Measurements from ENCODE around the gene KREMEN2. TPM values are rescaled to one million over a fixed set of nuclear protein-coding genes. Genes with fewer than 3 reads are reported as not detected.

Gene KREMEN2
- polyA plus RNA-seq, 2 of the 4 experiments (the other 2 are of a cell fraction): 0.35 to 1.5 TPM

DNA sequence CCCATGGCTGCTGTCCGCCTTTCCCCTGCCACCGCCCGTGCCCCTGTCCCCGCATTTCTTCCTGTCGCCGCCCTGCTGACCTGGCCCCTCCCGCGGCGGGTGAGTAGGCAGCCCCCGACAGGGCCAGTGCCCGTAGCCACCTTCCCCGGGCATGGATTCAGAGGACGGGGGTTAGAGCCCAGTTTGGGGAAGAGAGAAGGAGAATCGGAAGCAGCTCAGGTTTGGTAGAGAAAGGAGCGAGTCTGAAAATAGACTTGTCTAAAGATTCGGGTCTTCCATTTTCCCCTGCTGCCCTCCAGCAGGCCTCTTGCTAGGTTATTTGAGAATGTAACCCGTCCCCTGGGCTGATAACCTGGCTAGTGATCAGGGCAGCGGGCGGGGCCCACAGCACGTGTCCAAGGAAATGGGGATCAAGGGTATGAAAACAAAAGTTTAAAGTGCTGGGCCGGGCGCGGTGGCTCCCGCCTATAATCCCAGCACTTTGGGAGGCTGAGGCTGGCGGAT lies 40.8 kb downstream of the KREMEN2 start:
- Histone ChIP-seq H3K4me2 (peak overlapping the region; percentile 100), H3K4me3 (peak overlapping the region; percentile 65), H3K4me1 (peaks cover 15% of the 10 kb centered on the region; the same call in 2 of the 3 replicates), H3K27ac (peak overlapping the region; percentile 76 to 87), H3K9me3 (no peaks in the 10 kb centered on the region)
- ChIA-PET POLR2A (interaction anchor here (1.7 to 9.6 kb wide), 2 partner anchors 17 to 24 kb away, joined by 7 to 107 read pairs; partner anchors contain the start of genes HCFC1R1, THOC6 and TNFRSF12A), CTCF (interaction anchor here (1.2 to 14.8 kb wide), 4 partner anchors 10 to 25 kb away, joined by 3 to 214 read pairs (median 64); partner anchors contain the start of genes CLDN6, HCFC1R1, THOC6 and TNFRSF12A)
- TF ChIP-seq MAFK (IDR thresholded peaks at IDR 0.05; ENCODE audit: partially characterized antibody) (no peak), CBX8 (IDR thresholded peaks at IDR 0.05) (no peak), NPAS2 (CRISPR knock-in tag; IDR thresholded peaks at IDR 0.05; ENCODE audit: borderline replicate concordance) (no peak), EHF (CRISPR knock-in tag; IDR thresholded peaks at IDR 0.05) (no peak), MAZ (IDR thresholded peaks at IDR 0.05; ENCODE audit: borderline replicate concordance, low read depth, low read length) (no peak), GATA3 (IDR thresholded peaks at IDR 0.05; ENCODE audit: borderline replicate concordance) (no peak), HEYL (CRISPR knock-in tag; IDR thresholded peaks at IDR 0.05) (no peak), NFE2L2 (conservative IDR thresholded peaks at IDR 0.05; ENCODE audit: low read length) (no peak), JUN (IDR thresholded peaks at IDR 0.05) (no peak), HDAC2 (IDR thresholded peaks at IDR 0.05) (no peak), FOSL2 (IDR thresholded peaks at IDR 0.05) (no peak), FOSL2 (CRISPR knock-in tag; IDR thresholded peaks at IDR 0.05) (no peak), RNF2 (IDR thresholded peaks at IDR 0.05; ENCODE audit: borderline replicate concordance, low read depth) (no peak), RFX5 (IDR thresholded peaks at IDR 0.05) (no peak), FOSB (CRISPR knock-in tag; IDR thresholded peaks at IDR 0.05) (no peak)
- TF ChIP-seq, protein P1, sequence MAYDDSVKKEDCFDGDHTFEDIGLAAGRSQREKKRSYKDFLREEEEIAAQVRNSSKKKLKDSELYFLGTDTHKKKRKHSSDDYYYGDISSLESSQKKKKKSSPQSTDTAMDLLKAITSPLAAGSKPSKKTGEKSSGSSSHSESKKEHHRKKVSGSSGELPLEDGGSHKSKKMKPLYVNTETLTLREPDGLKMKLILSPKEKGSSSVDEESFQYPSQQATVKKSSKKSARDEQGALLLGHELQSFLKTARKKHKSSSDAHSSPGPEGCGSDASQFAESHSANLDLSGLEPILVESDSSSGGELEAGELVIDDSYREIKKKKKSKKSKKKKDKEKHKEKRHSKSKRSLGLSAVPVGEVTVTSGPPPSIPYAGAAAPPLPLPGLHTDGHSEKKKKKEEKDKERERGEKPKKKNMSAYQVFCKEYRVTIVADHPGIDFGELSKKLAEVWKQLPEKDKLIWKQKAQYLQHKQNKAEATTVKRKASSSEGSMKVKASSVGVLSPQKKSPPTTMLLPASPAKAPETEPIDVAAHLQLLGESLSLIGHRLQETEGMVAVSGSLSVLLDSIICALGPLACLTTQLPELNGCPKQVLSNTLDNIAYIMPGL (CRISPR knock-in tag; IDR thresholded peaks at IDR 0.05; ENCODE audit: borderline replicate concordance): no peak
- TF ChIP-seq, protein P2, sequence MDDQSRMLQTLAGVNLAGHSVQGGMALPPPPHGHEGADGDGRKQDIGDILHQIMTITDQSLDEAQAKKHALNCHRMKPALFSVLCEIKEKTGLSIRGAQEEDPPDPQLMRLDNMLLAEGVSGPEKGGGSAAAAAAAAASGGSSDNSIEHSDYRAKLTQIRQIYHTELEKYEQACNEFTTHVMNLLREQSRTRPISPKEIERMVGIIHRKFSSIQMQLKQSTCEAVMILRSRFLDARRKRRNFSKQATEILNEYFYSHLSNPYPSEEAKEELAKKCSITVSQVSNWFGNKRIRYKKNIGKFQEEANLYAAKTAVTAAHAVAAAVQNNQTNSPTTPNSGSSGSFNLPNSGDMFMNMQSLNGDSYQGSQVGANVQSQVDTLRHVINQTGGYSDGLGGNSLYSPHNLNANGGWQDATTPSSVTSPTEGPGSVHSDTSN (IDR thresholded peaks at IDR 0.05): no peak
- WGBS (ENCODE audit: missing lambda C conversion rate): 24% methylated on average over 15 of the region's 25 CpGs
- FAIRE-seq: no peak
- peak in 1 of 2 experiments; percentile 5; a peak in 1 of 6 replicates for ATAC-seq
- peak in 1 of 2 experiments; percentile 36 for DNase-seq (ENCODE audit: low read depth in 1 of 2, low spot score in 1 of 2)

DNA sequence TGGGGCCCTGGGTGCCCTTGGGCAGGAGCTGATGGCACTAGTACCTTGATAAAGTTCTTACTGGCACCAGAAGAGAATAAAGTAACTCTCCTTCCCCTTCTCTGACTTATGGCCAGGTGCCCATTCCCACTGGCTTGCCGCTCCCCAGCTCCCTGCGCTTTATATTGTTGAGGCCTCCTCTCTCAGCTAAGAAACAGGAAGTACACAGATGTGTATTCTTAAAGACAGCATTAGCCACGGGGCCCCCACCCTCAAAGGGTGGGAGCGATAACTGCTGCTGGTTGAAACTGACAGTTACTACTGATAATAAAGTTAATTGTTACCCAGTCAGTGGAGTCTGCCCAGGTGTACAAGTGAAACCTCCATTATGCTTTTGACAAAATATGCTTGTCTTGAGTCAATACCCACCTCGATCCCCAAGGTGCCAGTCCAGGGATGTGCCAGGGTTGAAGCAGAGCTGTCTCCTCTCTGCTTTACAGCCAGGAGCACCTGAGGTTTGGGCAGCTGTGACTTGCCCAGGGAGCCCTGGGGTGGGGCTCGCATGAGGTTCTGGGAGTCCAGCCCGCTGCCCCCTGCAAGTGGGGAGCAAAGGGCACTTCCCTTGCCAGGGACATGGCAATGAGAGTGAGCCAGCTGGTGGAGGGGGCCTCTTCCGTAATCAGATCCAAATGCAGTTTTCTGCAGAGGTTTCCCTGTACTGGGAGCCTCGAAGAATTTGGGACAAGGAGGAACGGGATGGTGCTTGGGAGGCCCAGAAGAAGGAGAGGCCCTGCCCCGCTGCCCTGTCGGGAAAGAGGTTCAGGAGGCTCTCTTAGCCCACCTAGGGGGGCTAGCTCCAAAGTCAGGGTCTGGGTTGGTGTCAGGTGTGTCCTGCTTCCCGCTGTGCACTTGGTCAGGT lies 43.2 kb downstream of the KREMEN2 start:
- ChIA-PET POLR2A (interaction anchor here (9.6 kb wide), 1 partner anchor 14 kb away, joined by 107 read pairs; the partner anchor contains the start of genes HCFC1R1, THOC6 and TNFRSF12A), CTCF (interaction anchor here (13.6 to 14.8 kb wide), 2 partner anchors 13 to 22 kb away, joined by 112 to 214 read pairs; partner anchors contain the start of genes CLDN6, HCFC1R1, THOC6 and TNFRSF12A)
- Histone ChIP-seq H3K4me2 (no peak overlapping the region), H3K27ac (no peak overlapping the region), H3K9me3 (no peaks in the 10 kb centered on the region), H3K4me1 (peaks cover 8% of the 10 kb centered on the region; the same call in 1 of the 3 replicates), H3K4me3 (no peak overlapping the region)
- no peak for DNase-seq (ENCODE audit: low read depth in 1 of 2, low spot score in 1 of 2)
- ATAC-seq: no peak
- 83% methylated on average over 13 of the region's 13 CpGs for WGBS (ENCODE audit: missing lambda C conversion rate)
- FAIRE-seq: no peak
- TF ChIP-seq HDAC2 (IDR thresholded peaks at IDR 0.05): no peak
- no peak for TF ChIP-seq POLR2A (IDR thresholded peaks at IDR 0.05; ENCODE audit: low read length)
- no peak for TF ChIP-seq CHD4 (IDR thresholded peaks at IDR 0.05; ENCODE audit: borderline replicate concordance)
- TF ChIP-seq, protein P3, sequence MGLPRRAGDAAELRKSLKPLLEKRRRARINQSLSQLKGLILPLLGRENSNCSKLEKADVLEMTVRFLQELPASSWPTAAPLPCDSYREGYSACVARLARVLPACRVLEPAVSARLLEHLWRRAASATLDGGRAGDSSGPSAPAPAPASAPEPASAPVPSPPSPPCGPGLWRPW (IDR thresholded peaks at IDR 0.05): no peak
- TF ChIP-seq TP53 (CRISPR knock-in tag; IDR thresholded peaks at IDR 0.05): no peak
- TF ChIP-seq NR3C1 (IDR thresholded peaks at IDR 0.05): no peak
- no peak for TF ChIP-seq SMC3 (IDR thresholded peaks at IDR 0.05)
- no peak for TF ChIP-seq CBX2 (IDR thresholded peaks at IDR 0.05; ENCODE audit: borderline replicate concordance, low read depth)
- TF ChIP-seq HOXB5 (CRISPR knock-in tag; IDR thresholded peaks at IDR 0.05): no peak
- TF ChIP-seq RCOR1 (IDR thresholded peaks at IDR 0.05; ENCODE audit: low read depth, low read length): no peak
